Measurements from ENCODE around the gene B4GALT5.

DNA sequence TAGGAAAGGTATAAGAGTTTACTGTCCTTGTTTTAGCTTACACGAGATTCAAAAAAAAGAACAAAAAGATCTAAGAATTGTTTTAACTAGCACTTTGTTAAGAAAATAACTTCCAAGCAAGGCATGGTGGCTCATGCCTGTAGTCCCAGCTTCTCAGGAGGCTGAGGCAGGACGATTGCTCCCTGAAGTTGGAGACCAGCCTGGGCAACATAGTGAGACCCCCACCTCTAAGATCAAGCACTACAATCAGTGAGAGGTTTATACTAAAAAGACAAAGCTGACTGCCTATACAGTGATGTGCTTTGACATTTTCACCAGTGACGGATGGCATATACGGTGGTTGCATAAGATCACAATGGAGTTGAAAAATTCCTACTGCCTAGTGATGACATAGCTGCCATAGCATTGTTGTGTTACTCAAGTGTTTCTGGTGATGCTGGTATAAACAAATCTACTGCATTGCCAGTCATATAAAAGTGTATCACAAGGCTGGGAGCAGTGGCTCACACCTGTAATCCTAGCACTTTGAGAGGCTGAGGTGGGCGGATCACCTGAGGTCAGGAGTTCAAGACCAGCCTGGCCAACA lies 68.6 kb downstream of the B4GALT5 start:
- TF ChIP-seq CTCF (IDR thresholded peaks at IDR 0.05) (no peak), POLR2A (IDR thresholded peaks at IDR 0.05) (no peak)

Data from lower leg skin (tissue), 3 donors.